ENCODE data around the gene RFNG. TPM values are rescaled to one million over a fixed set of nuclear protein-coding genes. Genes with fewer than 3 reads are reported as not detected.
A peak's percentile ranks its signal among the peaks of the same experiment; 100 is the strongest.

Gene RFNG
- total RNA-seq, 1 experiment from 2014 or later: 52.0 TPM

GRCh38 chr17:82016875-82017459, 34.6 kb downstream of the RFNG start:
- H3K27ac ChIP-seq (ENCODE audit: low read depth, low read length): peak overlapping the region; percentile 36; the same call in 1 of the 2 replicates
- peaks cover 27% of the 10 kb centered on the region for H3K79me2 ChIP-seq (ENCODE audit: insufficient read depth, low read length)
- ChIA-PET RAD21 (ENCODE audit: low non-redundant PET in 1 of 2, low total read pairs in 2 of 2, uncharacterized antibody in 2 of 2, unreplicated experiment in 2 of 2) (no interaction called here), CTCF (no interaction called here), POLR2A (interaction anchor here (0.9 kb wide), 1 partner anchor 57 kb away, joined by 3 read pairs; no protein-coding TSS in a partner anchor)
- no TSS peak for BruUV-seq (replicated peaks)
- no peak overlapping the region for H3K4me2 ChIP-seq (ENCODE audit: low read length)
- H2AFZ ChIP-seq (ENCODE audit: low read depth, low read length, poor library complexity, severe bottlenecking): no peak overlapping the region
- ATAC-seq (no peak), DNase-seq (ENCODE audit: low read depth, low spot score) (no peak)
- H3K9ac ChIP-seq (ENCODE audit: low read length): no peak overlapping the region
- no peaks in the 10 kb centered on the region for H3K9me2 ChIP-seq (ENCODE audit: insufficient read depth)
- H3K27me3 ChIP-seq (ENCODE audit: insufficient read depth, low read length): no peaks in the 10 kb centered on the region
- no peak overlapping the region for H3K4me3 ChIP-seq (replicated peaks in 1 of 2; ENCODE audit: low read depth in 1 of 2, low read length in 2 of 2)
- peaks cover 21 to 36% of the 10 kb centered on the region in 2 experiments for H3K4me1 ChIP-seq (ENCODE audit: control insufficient read depth in 1 of 2, insufficient read depth in 2 of 2, low read length in 2 of 2)
- peaks cover 0 to 10% of the 10 kb centered on the region in 2 experiments; a peak in 1 of 4 replicates for H3K36me3 ChIP-seq (ENCODE audit: control insufficient read depth in 1 of 2, insufficient read depth in 2 of 2, low read length in 2 of 2)
- intact Hi-C loops (cut with micrococcal nuclease): no loop called here
- no peaks in the 10 kb centered on the region for H3K9me3 ChIP-seq (ENCODE audit: control insufficient read depth in 1 of 2, insufficient read depth in 1 of 2, low read depth in 1 of 2, low read length in 2 of 2)
- no peak for TF ChIP-seq YY1 (IDR thresholded peaks at IDR 0.05; ENCODE audit: extremely low read depth, insufficient replicate concordance, low read depth, low read length)
- no peak for TF ChIP-seq MAX (IDR thresholded peaks at IDR 0.05)
- no peak for TF ChIP-seq SIN3A (IDR thresholded peaks at IDR 0.05; ENCODE audit: low read depth)
- no peak for TF ChIP-seq TCF7L2 (IDR thresholded peaks at IDR 0.05; ENCODE audit: borderline replicate concordance, extremely low read depth, insufficient read depth, insufficient read length)
- TF ChIP-seq RAD21 (IDR thresholded peaks at IDR 0.05; ENCODE audit: low read depth): no peak
- TF ChIP-seq CBX3 (IDR thresholded peaks at IDR 0.05; ENCODE audit: low read depth): no peak
- no peak for TF ChIP-seq POLR2A (IDR thresholded peaks at IDR 0.05; ENCODE audit: borderline replicate concordance, extremely low read depth, insufficient read depth, insufficient read length)
- TF ChIP-seq EGR1 (IDR thresholded peaks at IDR 0.05; ENCODE audit: low read depth): no peak
- no peak for TF ChIP-seq ATF3 (IDR thresholded peaks at IDR 0.05)
- no peak for TF ChIP-seq CTCF (IDR thresholded peaks at IDR 0.05 in 2 of 3, conservative IDR thresholded peaks at IDR 0.05 in 1 of 3; ENCODE audit: borderline replicate concordance in 1 of 3, insufficient read depth in 1 of 3, low read depth in 2 of 3, low read length in 2 of 3)
- no peak for TF ChIP-seq REST (IDR thresholded peaks at IDR 0.05; ENCODE audit: low read depth)
- TF ChIP-seq EZH2phosphoT487 (IDR thresholded peaks at IDR 0.05; ENCODE audit: borderline replicate concordance): no peak
- TF ChIP-seq SP1 (IDR thresholded peaks at IDR 0.05; ENCODE audit: low read depth): no peak
- peaks cover 4% of the 10 kb centered on the region; the same call in 1 of the 2 replicates for H4K20me1 ChIP-seq (ENCODE audit: insufficient read depth)
